IMR-90 (cell line): ENCODE results near the gene PRF1. TPM values are rescaled to one million over a fixed set of nuclear protein-coding genes. Genes with fewer than 3 reads are reported as not detected.

Experiments used
- ATAC-seq: fragments of 200-7000 bp; cut with Tn5 transposase; 2 replicates; pipeline ENCODE4 v1.9.1; 2020; ENCODE audit warnings: low read depth, mild to moderate bottlenecking, moderate library complexity
- BruUV-seq: library from RNA; stranded (reverse); fragments of 400-500 nt; replicated peaks from 2 replicates; lab custom pipeline; 2021; lab: Mats Ljungman, UMichigan
- CTCF ChIA-PET: fragments of 300-600 bp; formaldehyde crosslinking; extraction: SDS; loops from one replicate; lab custom pipeline; 2021; ENCODE audit warnings: antibody characterized with exemption; lab: Yijun Ruan, JAX
- POLR2A ChIA-PET: fragments of 300-600 bp; sonication (Branson Sonifier 250); formaldehyde crosslinking; loops from one replicate; lab custom pipeline; 2022; ENCODE audit warnings: antibody characterized with exemption; ENCODE audit not compliant: unreplicated experiment; lab: Charles Lee
- DNase-seq: peaks from one replicate; pipeline ENCODE4 v3.0.0; 2013
- H2AFZ ChIP-seq: replicated peaks from 2 replicates; pipeline ENCODE3; 2013; ENCODE audit warnings: low read length, mild to moderate bottlenecking; ENCODE audit not compliant: poor library complexity
- H2AK5ac ChIP-seq: 2 replicates; pipeline ENCODE4 v1.6.1; 2013; ENCODE audit warnings: low read depth, low read length, inconsistent platforms
- H2AK9ac ChIP-seq: replicated peaks from 2 replicates; pipeline ENCODE3; 2013; ENCODE audit warnings: mild to moderate bottlenecking, low read depth, low read length, moderate library complexity; ENCODE audit not compliant: poor library complexity
- H2BK120ac ChIP-seq: 2 replicates; pipeline ENCODE4 v1.6.1; 2013; ENCODE audit warnings: low read depth, low read length, inconsistent platforms
- H2BK15ac ChIP-seq: 3 replicates; pipeline ENCODE4 v1.6.1; 2013; ENCODE audit warnings: low read depth, low read length, inconsistent platforms
- H2BK20ac ChIP-seq: 2 replicates; pipeline ENCODE4 v1.6.1; 2013; ENCODE audit warnings: low read depth, mild to moderate bottlenecking, inconsistent platforms, low read length, moderate library complexity
- H2BK5ac ChIP-seq: 2 replicates; pipeline ENCODE4 v1.6.1; 2013; ENCODE audit warnings: mild to moderate bottlenecking, low read depth, low read length, inconsistent platforms; ENCODE audit not compliant: poor library complexity, severe bottlenecking
- H3K14ac ChIP-seq: replicated peaks from 2 replicates; pipeline ENCODE4 v1.6.1; 2013; ENCODE audit warnings: low read depth, low read length, inconsistent platforms
- H3K18ac ChIP-seq: 2 replicates; pipeline ENCODE4 v1.6.1; 2013; ENCODE audit warnings: low read depth, low read length, control low read depth
- H3K23ac ChIP-seq: 2 replicates; pipeline ENCODE4 v1.6.1; 2013; ENCODE audit warnings: low read depth, low read length, inconsistent platforms
- H3K27ac ChIP-seq: 2 replicates; pipeline ENCODE4 v1.5.1; 2013; ENCODE audit warnings: mild to moderate bottlenecking, control low read depth, low read length; ENCODE audit not compliant: insufficient read depth
- H3K27me3 ChIP-seq: 2 replicates; pipeline ENCODE4 v1.6.1; 2013; ENCODE audit warnings: low read length; ENCODE audit not compliant: control insufficient read depth, insufficient read depth
- H3K36me3 ChIP-seq: 2 replicates; pipeline ENCODE4 v1.6.1; 2013; ENCODE audit warnings: low read length, mixed read lengths; ENCODE audit not compliant: control insufficient read depth, insufficient read depth
- H3K4ac ChIP-seq: 2 replicates; pipeline ENCODE4 v1.6.1; 2013; ENCODE audit warnings: low read depth, low read length, inconsistent platforms
- H3K4me1 ChIP-seq: 2 replicates; pipeline ENCODE4 v1.6.1; 2013; ENCODE audit warnings: low read length, mixed read lengths; ENCODE audit not compliant: control insufficient read depth, insufficient read depth
- H3K4me2 ChIP-seq: 2 replicates; pipeline ENCODE4 v1.6.1; 2013; ENCODE audit warnings: low read depth, mild to moderate bottlenecking, control low read depth, low read length, moderate library complexity
- H3K4me3 ChIP-seq: 2 replicates; pipeline ENCODE4 v1.5.1; 2013; ENCODE audit warnings: low read depth, mild to moderate bottlenecking, control low read depth, low read length, moderate library complexity; ENCODE audit not compliant: insufficient read depth
- H3K56ac ChIP-seq: 2 replicates; pipeline ENCODE4 v1.6.1; 2013; ENCODE audit warnings: low read length, inconsistent platforms; ENCODE audit not compliant: insufficient read depth; ENCODE audit errors: extremely low read depth
- H3K79me1 ChIP-seq, 2 experiments: 2 replicates each; pipeline ENCODE4 v1.6.1; 2013; ENCODE audit warnings: low read length in 2 of 2, inconsistent platforms in 1 of 2, low read depth in 1 of 2
- H3K9ac ChIP-seq: 2 replicates; pipeline ENCODE4 v1.6.1; 2013; ENCODE audit warnings: low read depth, low read length, control low read depth
- H3K9me1 ChIP-seq: 2 replicates; pipeline ENCODE4 v1.6.1; 2013; ENCODE audit warnings: low read length, inconsistent platforms; ENCODE audit not compliant: insufficient read depth
- H3K9me3 ChIP-seq: 2 replicates; pipeline ENCODE4 v1.6.1; 2013; ENCODE audit warnings: low read length; ENCODE audit not compliant: control insufficient read depth, insufficient read depth
- H4K20me1 ChIP-seq: 2 replicates; pipeline ENCODE4 v1.6.1; 2013; ENCODE audit warnings: low read length, inconsistent platforms; ENCODE audit not compliant: insufficient read depth
- H4K5ac ChIP-seq: 2 replicates; pipeline ENCODE4 v1.6.1; 2013; ENCODE audit warnings: mild to moderate bottlenecking, low read depth, low read length, control low read depth
- H4K8ac ChIP-seq, 2 experiments: 2 replicates each; pipeline ENCODE4 v1.6.1; 2013; ENCODE audit warnings: low read depth in 2 of 2, low read length in 2 of 2, control low read depth in 1 of 2, inconsistent platforms in 1 of 2
- H4K91ac ChIP-seq: 2 replicates; pipeline ENCODE4 v1.6.1; 2013; ENCODE audit warnings: low read depth, low read length, inconsistent platforms; ENCODE audit not compliant: insufficient read depth
- CEBPB ChIP-seq: IDR thresholded peaks from 2 replicates; pipeline ENCODE4 v1.6.1; 2012; ENCODE audit warnings: low read depth, low read length, improper control_type of control experiment
- CHD1 ChIP-seq: IDR thresholded peaks from 2 replicates; pipeline ENCODE4 v1.6.1; 2012; ENCODE audit warnings: low read depth, low read length, improper control_type of control experiment
- FOS ChIP-seq: fragments of 150-350 bp; IDR thresholded peaks from 2 replicates; pipeline ENCODE4 v1.6.1; 2016; ENCODE audit warnings: low read depth, low read length
- MAZ ChIP-seq: IDR thresholded peaks from 2 replicates; pipeline ENCODE4 v1.6.1; 2012; ENCODE audit warnings: low read depth, mild to moderate bottlenecking, low read length, improper control_type of control experiment, moderate library complexity, borderline replicate concordance
- MXI1 ChIP-seq: IDR thresholded peaks from 2 replicates; pipeline ENCODE4 v1.6.1; 2012; ENCODE audit warnings: low read depth, mild to moderate bottlenecking, low read length, moderate library complexity, borderline replicate concordance
- POLR2A ChIP-seq: IDR thresholded peaks from 2 replicates; pipeline ENCODE4 v1.6.1; 2012; ENCODE audit warnings: mild to moderate bottlenecking, low read depth, low read length
- RAD21 ChIP-seq: IDR thresholded peaks from 2 replicates; pipeline ENCODE4 v1.6.1; 2012; ENCODE audit warnings: low read length, improper control_type of control experiment
- RCOR1 ChIP-seq: IDR thresholded peaks from 2 replicates; pipeline ENCODE4 v1.6.1; 2012; ENCODE audit warnings: mild to moderate bottlenecking, low read length, improper control_type of control experiment; ENCODE audit not compliant: insufficient replicate concordance
- RFX5 ChIP-seq: IDR thresholded peaks from 2 replicates; pipeline ENCODE4 v1.8.0; 2012; ENCODE audit warnings: low read depth, mild to moderate bottlenecking, low read length, moderate library complexity
- SMC3 ChIP-seq: fragments of 150-350 bp; IDR thresholded peaks from 2 replicates; pipeline ENCODE4 v1.6.1; 2016; ENCODE audit warnings: low read depth, mild to moderate bottlenecking, antibody characterized with exemption, low read length, moderate library complexity
- WGBS, 2 experiments: methylation state at CpG; one replicate each; pipeline versions ENCODE4 v1.1.5 to v1.1.7; 2013; ENCODE audit warnings: missing lambda C conversion rate in 2 of 2; ENCODE audit not compliant: insufficient read length in 1 of 2; ENCODE audit errors: extremely low coverage in 2 of 2; 5-methylcytosine and 5-hydroxymethylcytosine counted together
- dilution Hi-C: fragments of 300-500 bp; cut with HindIII; formaldehyde crosslinking; loops from one replicate; pipeline ENCODE4 v1.14.3; 2018; ENCODE audit warnings: low sequenced_read_pairs; ENCODE audit not compliant: unreplicated experiment
- in situ Hi-C: fragments of 300-500 bp; cut with MboI; formaldehyde crosslinking; loops from 3 replicates; pipeline ENCODE4 v1.14.3; 2019; ENCODE audit warnings: low sequenced_read_pairs, inconsistent platforms, mixed read lengths
- intact Hi-C: fragments of 100-400 bp; cut with micrococcal nuclease; formaldehyde crosslinking; loops from 2 replicates; pipeline ENCODE4 v1.10.0; 2022
- polyA plus RNA-seq, 3 experiments: library from polyadenylated mRNA; depleted of rRNA; stranded (reverse); fragments of >200 nt; gene quantifications; 2 replicates each; pipeline ENCODE4 v1.2.3, GENCODE V29; 2012; ENCODE audit warnings: low replicate concordance in 1 of 3
- total RNA-seq: library from RNA; depleted of rRNA; stranded (reverse); fragments of >200 nt; gene quantifications from 2 replicates; pipeline ENCODE4 v1.2.3, GENCODE V29; 2012
- TF ChIP-seq, protein P1 (sequence below): conservative IDR thresholded peaks from 2 replicates; pipeline ENCODE4 v1.5.1; 2012; ENCODE audit warnings: mild to moderate bottlenecking, low read depth, low read length, improper control_type of control experiment
- TF ChIP-seq, protein P2 (sequence below): fragments of 150-350 bp; IDR thresholded peaks from 2 replicates; pipeline ENCODE4 v1.6.1; 2017; ENCODE audit warnings: mild to moderate bottlenecking, antibody characterized with exemption, low read length, low read depth
- TF ChIP-seq, protein P3 (sequence below): fragments of 150-350 bp; IDR thresholded peaks from 2 replicates; pipeline ENCODE4 v1.6.1; 2016; ENCODE audit warnings: low read depth, mild to moderate bottlenecking, low read length, moderate library complexity, borderline replicate concordance

Gene PRF1
- total and polyA plus RNA-seq, 2 of the 4 experiments (the other 2 are of a cell fraction): not detected

DNA sequence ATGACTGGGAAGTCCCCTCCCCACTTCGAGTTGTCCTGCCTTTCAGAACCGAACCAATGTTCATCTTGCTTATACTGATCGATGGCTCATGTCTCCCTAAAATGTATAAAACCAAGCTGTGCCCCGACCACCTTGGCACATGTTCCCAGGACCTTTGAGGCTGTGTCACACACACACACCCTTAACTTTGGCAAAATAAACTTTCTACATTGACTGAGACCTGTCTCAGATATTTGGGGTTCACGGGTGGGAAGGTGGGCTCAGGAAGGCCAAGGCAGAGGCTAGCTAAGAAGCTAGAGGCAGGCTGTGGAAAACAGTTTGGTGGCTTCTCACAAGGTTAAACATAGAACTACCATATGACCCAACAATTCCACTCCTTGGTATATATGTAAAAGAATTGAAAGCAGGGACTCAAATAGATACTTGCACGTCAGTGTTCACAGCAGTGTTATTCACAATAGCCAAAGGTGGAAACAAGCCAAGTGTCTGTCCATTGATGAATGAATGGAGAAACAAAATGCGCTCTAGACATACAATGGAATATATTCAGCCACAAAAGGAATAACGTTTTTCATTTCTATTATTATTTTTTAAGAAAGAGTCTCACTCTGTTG, 15.4 kb downstream of the PRF1 start:
- WGBS, 2 experiments: 100% methylated on average over 1 of the region's 8 CpGs; no CpG with 5 or more reads in 1 of the 2 experiments
- no peak for DNase-seq
- H2BK20ac ChIP-seq: no peak overlapping the region
- POLR2A ChIA-PET: no interaction called here
- H2BK5ac ChIP-seq: no peak overlapping the region
- H3K9ac ChIP-seq: no peak overlapping the region
- H3K56ac ChIP-seq: no peak overlapping the region
- H4K5ac ChIP-seq: no peak overlapping the region
- no peak overlapping the region for H4K8ac ChIP-seq
- H3K4ac ChIP-seq: no peak overlapping the region
- H3K18ac ChIP-seq: no peak overlapping the region
- no peak overlapping the region for H2AK5ac ChIP-seq
- H4K91ac ChIP-seq: no peak overlapping the region
- H3K4me3 ChIP-seq: no peak overlapping the region
- no peak overlapping the region for H3K23ac ChIP-seq
- H3K9me3 ChIP-seq: no peaks in the 10 kb centered on the region
- no peak for ATAC-seq
- no peaks in the 10 kb centered on the region for H4K20me1 ChIP-seq
- H2AFZ ChIP-seq: no peak overlapping the region
- H3K9me1 ChIP-seq: 0 out of 2 replicates have a peak, but pooled peaks cover 3% of the 10 kb centered on the region
- BruUV-seq: no TSS peak
- H3K36me3 ChIP-seq: no peaks in the 10 kb centered on the region
- in situ Hi-C loops: no loop called here
- CTCF ChIA-PET: no interaction called here
- TF ChIP-seq FOS: no peak
- no peak for TF ChIP-seq RAD21
- TF ChIP-seq RCOR1: no peak
- TF ChIP-seq, protein P1, sequence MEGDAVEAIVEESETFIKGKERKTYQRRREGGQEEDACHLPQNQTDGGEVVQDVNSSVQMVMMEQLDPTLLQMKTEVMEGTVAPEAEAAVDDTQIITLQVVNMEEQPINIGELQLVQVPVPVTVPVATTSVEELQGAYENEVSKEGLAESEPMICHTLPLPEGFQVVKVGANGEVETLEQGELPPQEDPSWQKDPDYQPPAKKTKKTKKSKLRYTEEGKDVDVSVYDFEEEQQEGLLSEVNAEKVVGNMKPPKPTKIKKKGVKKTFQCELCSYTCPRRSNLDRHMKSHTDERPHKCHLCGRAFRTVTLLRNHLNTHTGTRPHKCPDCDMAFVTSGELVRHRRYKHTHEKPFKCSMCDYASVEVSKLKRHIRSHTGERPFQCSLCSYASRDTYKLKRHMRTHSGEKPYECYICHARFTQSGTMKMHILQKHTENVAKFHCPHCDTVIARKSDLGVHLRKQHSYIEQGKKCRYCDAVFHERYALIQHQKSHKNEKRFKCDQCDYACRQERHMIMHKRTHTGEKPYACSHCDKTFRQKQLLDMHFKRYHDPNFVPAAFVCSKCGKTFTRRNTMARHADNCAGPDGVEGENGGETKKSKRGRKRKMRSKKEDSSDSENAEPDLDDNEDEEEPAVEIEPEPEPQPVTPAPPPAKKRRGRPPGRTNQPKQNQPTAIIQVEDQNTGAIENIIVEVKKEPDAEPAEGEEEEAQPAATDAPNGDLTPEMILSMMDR: no peak
- TF ChIP-seq, protein P2, sequence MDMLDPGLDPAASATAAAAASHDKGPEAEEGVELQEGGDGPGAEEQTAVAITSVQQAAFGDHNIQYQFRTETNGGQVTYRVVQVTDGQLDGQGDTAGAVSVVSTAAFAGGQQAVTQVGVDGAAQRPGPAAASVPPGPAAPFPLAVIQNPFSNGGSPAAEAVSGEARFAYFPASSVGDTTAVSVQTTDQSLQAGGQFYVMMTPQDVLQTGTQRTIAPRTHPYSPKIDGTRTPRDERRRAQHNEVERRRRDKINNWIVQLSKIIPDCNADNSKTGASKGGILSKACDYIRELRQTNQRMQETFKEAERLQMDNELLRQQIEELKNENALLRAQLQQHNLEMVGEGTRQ: no peak
- TF ChIP-seq CHD1: no peak
- no peak for TF ChIP-seq SMC3
- no peak for TF ChIP-seq POLR2A
- no peak for TF ChIP-seq RFX5
- TF ChIP-seq MXI1: no peak
- no peak for TF ChIP-seq MAZ
- TF ChIP-seq, protein P3, sequence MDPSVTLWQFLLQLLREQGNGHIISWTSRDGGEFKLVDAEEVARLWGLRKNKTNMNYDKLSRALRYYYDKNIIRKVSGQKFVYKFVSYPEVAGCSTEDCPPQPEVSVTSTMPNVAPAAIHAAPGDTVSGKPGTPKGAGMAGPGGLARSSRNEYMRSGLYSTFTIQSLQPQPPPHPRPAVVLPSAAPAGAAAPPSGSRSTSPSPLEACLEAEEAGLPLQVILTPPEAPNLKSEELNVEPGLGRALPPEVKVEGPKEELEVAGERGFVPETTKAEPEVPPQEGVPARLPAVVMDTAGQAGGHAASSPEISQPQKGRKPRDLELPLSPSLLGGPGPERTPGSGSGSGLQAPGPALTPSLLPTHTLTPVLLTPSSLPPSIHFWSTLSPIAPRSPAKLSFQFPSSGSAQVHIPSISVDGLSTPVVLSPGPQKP: no peak
- no peak for TF ChIP-seq CEBPB
- H3K4me1 ChIP-seq: peaks cover 3% of the 10 kb centered on the region; the same call in 1 of the 2 replicates
- no peak overlapping the region for H2BK15ac ChIP-seq
- no peak overlapping the region for H2BK120ac ChIP-seq
- no peak overlapping the region for H3K27ac ChIP-seq
- intact Hi-C loops: no loop called here
- no peak overlapping the region for H3K14ac ChIP-seq
- H3K27me3 ChIP-seq: peaks cover 37% of the 10 kb centered on the region
- no peak overlapping the region for H3K4me2 ChIP-seq
- no peak overlapping the region for H2AK9ac ChIP-seq
- dilution Hi-C loops: no loop called here
- H3K79me1 ChIP-seq: no peaks in the 10 kb centered on the region
